Right cardiac atrium (tissue), 5 donors: ENCODE results near the gene NR1D1. TPM values are rescaled to one million over a fixed set of nuclear protein-coding genes. Genes with fewer than 3 reads are reported as not detected.

Source experiments
- ATAC-seq, 2 donors: fragments of 200-7000 bp; cut with Tn5 transposase; one replicate each; pipeline versions ENCODE4 v1.8.0 to v1.9.1; 2020; ENCODE audit warnings: moderate library complexity in 2 of 2, mild to moderate bottlenecking in 1 of 2
- DNase-seq, 3 donors: peaks; one replicate each; pipeline ENCODE4 v3.0.0-alpha.2; 2020
- H3K27ac ChIP-seq: one replicate; pipeline ENCODE4 v1.5.1; 2013; ENCODE audit warnings: mild to moderate bottlenecking, low read length, control low read depth, moderate library complexity
- H3K27me3 ChIP-seq: one replicate; pipeline ENCODE4 v1.6.1; 2013; ENCODE audit not compliant: control insufficient read depth, insufficient read depth
- H3K4me1 ChIP-seq: one replicate; pipeline ENCODE4 v1.6.1; 2013; ENCODE audit warnings: low read length; ENCODE audit not compliant: control insufficient read depth, insufficient read depth
- H3K4me3 ChIP-seq: one replicate; pipeline ENCODE4 v1.5.1; 2013; ENCODE audit warnings: low read length, control low read depth
- H3K9me3 ChIP-seq: one replicate; pipeline ENCODE4 v1.6.1; 2013; ENCODE audit warnings: low read length; ENCODE audit not compliant: control insufficient read depth
- WGBS: extraction: QIAGEN DNeasy Blood & Tissue Kit; methylation state at CpG from one replicate; pipeline ENCODE4 v1.1.7; 2013; 5-methylcytosine and 5-hydroxymethylcytosine counted together
- intact Hi-C, 4 donors: fragments of 100-400 bp; cut with DNase I; formaldehyde crosslinking; loops; one replicate each; pipeline versions ENCODE4 v1.11.0 to v1.14.0; 2022 to 2023
- polyA plus RNA-seq: library from polyadenylated mRNA; stranded (reverse); fragments of 200-250 nt; gene quantifications from one replicate; pipeline ENCODE4 v1.2.3, GENCODE V29; 2013
- total RNA-seq, 4 donors: library from RNA; stranded (reverse); fragmentation: NEBNext Ultra II Directional; extraction: Animal tissue kit (Norgen Biotek cat#: 25700); gene quantifications; one replicate each; pipeline ENCODE4 v1.2.1, GENCODE V29; 2021
- donor health status: healthy with polysubstance abuse.
- donor health status: DM: no; HTN: yes; CAD: no.
- donor health status: DM: no; HTN: no; CAD: no.
- donor health status: DM: no; HTN: yes; CAD: no; lungs with severe emphysema.
- donor health status: DM: yes; HTN: yes; CAD: no.

The NR1D1 gene
- total and polyA plus RNA-seq, 5 donors = 10.2 to 25.1 (median 16.4) TPM

- H3K27me3 ChIP-seq = no peaks in the 10 kb centered on the region
- 48% methylated on average over 3 of the region's 3 CpGs for WGBS
- peaks cover 28% of the 10 kb centered on the region for H3K4me1 ChIP-seq
- H3K9me3 ChIP-seq = no peaks in the 10 kb centered on the region
- no peak overlapping the region for H3K4me3 ChIP-seq
- peak overlapping the region; percentile 87 for H3K27ac ChIP-seq
- DNase-seq (no peak), ATAC-seq (no peak)
- intact Hi-C loops = loop anchor here in 3 of 4 donors (5.0 kb wide), 2 partner anchors 43 to 57 kb away; no protein-coding TSS in a partner anchor
Observed at GRCh38 chr17:40110026-40110845, 9.8 kb upstream of the NR1D1 start.

GRCh38 chr17:40108970-40109824 lies 8.8 kb upstream of the NR1D1 start:
- Histone ChIP-seq H3K9me3 (no peaks in the 10 kb centered on the region), H3K27me3 (no peaks in the 10 kb centered on the region), H3K27ac (peak overlapping the region; percentile 87), H3K4me3 (no peak overlapping the region), H3K4me1 (peaks cover 31% of the 10 kb centered on the region)
- WGBS = 87% methylated on average over 9 of the region's 9 CpGs
- ATAC-seq (no peak), DNase-seq (no peak)
- intact Hi-C loops = loop anchor here in 1 of 4 donors (1.0 kb wide), 1 partner anchor 10 kb away; no protein-coding TSS in a partner anchor

GRCh38 chr17:40107522-40108174 lies 7.3 kb upstream of the NR1D1 start:
- intact Hi-C loops = loop anchor here in 1 of 4 donors (1.0 kb wide), 1 partner anchor 8 kb away; no protein-coding TSS in a partner anchor
- Histone ChIP-seq H3K27ac (peak overlapping the region; percentile 99), H3K9me3 (no peaks in the 10 kb centered on the region), H3K4me1 (peaks cover 31% of the 10 kb centered on the region), H3K4me3 (no peak overlapping the region), H3K27me3 (no peaks in the 10 kb centered on the region)
- peak in 1 of 2 donors; percentile 4 for ATAC-seq
- DNase-seq = peak in 1 of 3 donors; percentile 56
- WGBS = 18% methylated on average over 5 of the region's 5 CpGs

- Histone ChIP-seq H3K4me3 (no peak overlapping the region), H3K9me3 (no peaks in the 10 kb centered on the region), H3K27me3 (no peaks in the 10 kb centered on the region), H3K27ac (peak overlapping the region; percentile 99), H3K4me1 (peaks cover 27% of the 10 kb centered on the region)
- peak in 1 of 3 donors; percentile 72 for DNase-seq
- no peak for ATAC-seq
- intact Hi-C loops = no loop called here
- 33% methylated on average over 20 of the region's 20 CpGs for WGBS
Observed at GRCh38 chr17:40106760-40107521, 6.6 kb upstream of the NR1D1 start.

DNA sequence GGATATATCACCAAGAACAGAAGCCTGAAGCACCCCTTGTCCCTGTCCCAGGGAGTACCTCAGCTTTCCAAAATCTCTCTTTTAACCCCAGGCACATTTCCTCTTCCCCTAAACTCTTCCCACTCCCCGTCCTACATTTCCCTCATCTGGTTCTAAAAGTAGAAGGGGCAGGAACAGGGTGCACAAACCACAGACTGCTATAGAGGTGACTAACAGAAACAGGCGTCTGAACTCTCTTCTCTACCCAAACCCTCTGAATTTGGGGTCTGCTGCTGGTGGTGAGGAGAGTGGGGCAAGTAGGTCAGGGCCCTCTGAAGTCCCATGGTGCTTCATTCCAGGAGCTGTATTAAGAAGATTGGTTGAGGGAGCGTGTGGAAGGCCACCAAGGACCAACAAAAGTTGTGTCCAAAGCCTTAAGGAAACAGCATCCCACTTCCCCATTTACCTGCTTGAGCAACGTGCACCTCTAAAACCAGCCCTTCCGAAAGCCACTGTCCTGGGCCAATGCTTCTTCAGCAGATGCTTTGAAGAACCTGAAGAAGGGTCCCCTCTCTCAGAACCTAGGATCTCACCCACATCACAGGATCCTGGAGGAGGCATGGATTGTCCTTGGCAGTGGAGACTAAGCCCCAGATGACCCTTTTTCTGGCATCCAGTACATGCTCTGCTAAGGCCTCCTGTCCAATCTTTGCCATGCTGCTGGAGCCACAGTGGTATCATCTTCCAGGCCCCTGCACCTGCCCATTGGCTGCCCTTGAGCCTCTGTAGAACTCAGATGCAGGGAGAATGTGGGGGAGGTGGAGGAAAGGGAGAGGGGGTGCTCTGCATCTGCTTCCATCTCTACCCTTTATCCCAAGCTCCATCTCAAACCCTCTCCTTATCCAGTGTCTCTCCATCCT lies 5.7 kb upstream of the NR1D1 start:
- WGBS = 77% methylated on average over 5 of the region's 5 CpGs
- ATAC-seq (no peak), DNase-seq (no peak)
- H3K4me1 ChIP-seq = peaks cover 30% of the 10 kb centered on the region
- no peak overlapping the region for H3K4me3 ChIP-seq
- H3K9me3 ChIP-seq = no peaks in the 10 kb centered on the region
- H3K27me3 ChIP-seq = no peaks in the 10 kb centered on the region
- peak overlapping the region; percentile 66 for H3K27ac ChIP-seq
- intact Hi-C loops = no loop called here

GRCh38 chr17:40104594-40105486 lies 4.5 kb upstream of the NR1D1 start:
- WGBS = 65% methylated on average over 3 of the region's 3 CpGs
- no peak for ATAC-seq

DNA sequence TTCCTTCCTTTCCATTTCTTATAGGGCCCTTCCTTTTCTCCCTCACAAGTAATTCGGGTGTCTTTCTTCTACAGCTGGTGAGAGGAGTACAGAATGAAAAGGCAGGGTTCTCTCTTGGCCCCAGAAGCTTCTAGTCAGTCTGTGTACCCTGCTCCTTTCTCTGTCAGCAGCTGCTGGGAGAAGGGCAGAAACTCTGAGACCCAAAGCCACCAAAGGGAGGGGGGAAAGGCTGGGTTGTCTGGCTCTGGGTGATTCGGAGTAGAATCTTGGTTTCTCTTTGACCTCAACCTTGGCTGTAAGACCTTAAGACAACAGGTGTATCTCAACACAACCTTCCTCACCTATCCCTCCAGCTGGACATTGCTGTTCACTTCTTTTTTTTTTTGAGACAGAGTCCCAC lies 3.3 kb upstream of the NR1D1 start:
- intact Hi-C loops = no loop called here

More at GRCh38 chr17:40104594-40105486, 4.5 kb upstream of the NR1D1 start:
- H3K27ac ChIP-seq = peak overlapping the region; percentile 36
- H3K27me3 ChIP-seq = no peaks in the 10 kb centered on the region
- H3K4me1 ChIP-seq = peaks cover 31% of the 10 kb centered on the region
- H3K9me3 ChIP-seq = no peaks in the 10 kb centered on the region
- intact Hi-C loops = no loop called here
- DNase-seq = peak in 1 of 3 donors; percentile 55
- no peak overlapping the region for H3K4me3 ChIP-seq

GRCh38 chr17:40103071-40103661 lies 2.8 kb upstream of the NR1D1 start:
- H3K4me1 ChIP-seq = peaks cover 36% of the 10 kb centered on the region
- no peaks in the 10 kb centered on the region for H3K27me3 ChIP-seq
- intact Hi-C loops = no loop called here
- peak overlapping the region; percentile 50 for H3K27ac ChIP-seq
- DNase-seq = peak in 2 of 3 donors; percentile 47 to 59
- 54% methylated on average over 3 of the region's 3 CpGs for WGBS
- H3K9me3 ChIP-seq = no peaks in the 10 kb centered on the region
- H3K4me3 ChIP-seq = no peak overlapping the region
- no peak for ATAC-seq

More for the DNA sequence above, 3.3 kb upstream of the NR1D1 start:
- DNase-seq (no peak), ATAC-seq (no peak)
- Histone ChIP-seq H3K27me3 (no peaks in the 10 kb centered on the region), H3K9me3 (no peaks in the 10 kb centered on the region), H3K4me3 (no peak overlapping the region), H3K4me1 (peaks cover 31% of the 10 kb centered on the region), H3K27ac (peak overlapping the region; percentile 2)
- WGBS = 50% methylated on average over 2 of the region's 2 CpGs
